Calu3 (cell line): ENCODE data around the gene G3BP2. TPM values are rescaled to one million over a fixed set of nuclear protein-coding genes. Genes with fewer than 3 reads are reported as not detected.

ENCODE experiments used
- BruUV-seq: library from RNA; stranded (reverse); fragments of 400-500 nt; replicated peaks from 2 replicates; lab custom pipeline; 2021; lab: Mats Ljungman, UMichigan
- CTCF ChIA-PET: fragments of 300-600 bp; sonication (Branson Sonifier 250); formaldehyde crosslinking; loops from one replicate; lab custom pipeline; 2022; ENCODE audit warnings: antibody characterized with exemption; lab: Charles Lee
- DNase-seq: peaks from one replicate; pipeline ENCODE4 v3.0.0; 2022
- H3K27ac Mint-ChIP-seq: one replicate; pipeline ENCODE4 v1.8.0; 2022; ENCODE audit warnings: mixed read lengths; ENCODE audit not compliant: unreplicated experiment
- H3K27me3 Mint-ChIP-seq: one replicate; pipeline ENCODE4 v1.8.0; 2022; ENCODE audit warnings: mixed read lengths; ENCODE audit not compliant: unreplicated experiment
- H3K36me3 Mint-ChIP-seq: one replicate; pipeline ENCODE4 v1.8.0; 2022; ENCODE audit warnings: mild to moderate bottlenecking, moderate library complexity, mixed read lengths; ENCODE audit not compliant: insufficient read depth, unreplicated experiment
- H3K4me1 Mint-ChIP-seq: one replicate; pipeline ENCODE4 v1.8.0; 2022; ENCODE audit warnings: mild to moderate bottlenecking, low read depth, mixed read lengths; ENCODE audit not compliant: unreplicated experiment
- H3K4me3 Mint-ChIP-seq: one replicate; pipeline ENCODE4 v1.8.0; 2022; ENCODE audit warnings: mild to moderate bottlenecking, low read depth, moderate library complexity, mixed read lengths; ENCODE audit not compliant: unreplicated experiment
- H3K9me3 Mint-ChIP-seq: one replicate; pipeline ENCODE4 v1.8.0; 2022; ENCODE audit warnings: low read depth, mixed read lengths; ENCODE audit not compliant: unreplicated experiment
- CTCF ChIP-seq: fragments of 200-600 bp; IDR thresholded peaks from one replicate; pipeline ENCODE4 v1.8.0; 2022; ENCODE audit warnings: antibody characterized with exemption; ENCODE audit not compliant: unreplicated experiment
- intact Hi-C: fragments of 100-400 bp; cut with micrococcal nuclease; formaldehyde crosslinking; loops from one replicate; pipeline ENCODE4 v1.10.0; 2022; ENCODE audit not compliant: unreplicated experiment
- total RNA-seq: library from RNA; stranded (reverse); gene quantifications from 2 replicates; pipeline ENCODE4 v1.2.3, GENCODE V29; 2022

The G3BP2 gene
- total RNA-seq, 1 experiment from 2014 or later: 128 TPM

- CTCF ChIA-PET: no interaction called here
- Mint-ChIP-seq H3K9me3 (no peaks in the 10 kb centered on the region), H3K27ac (no peak overlapping the region), H3K36me3 (peaks cover 28% of the 10 kb centered on the region), H3K4me3 (no peak overlapping the region), H3K4me1 (peaks cover 13% of the 10 kb centered on the region), H3K27me3 (no peaks in the 10 kb centered on the region)
- DNase-seq: no peak
- intact Hi-C loops: loop anchor here (10.0 kb wide), 1 partner anchor 189 kb away; no protein-coding TSS in a partner anchor
- BruUV-seq: no TSS peak
- no peak for TF ChIP-seq CTCF
Measured at GRCh38 chr4:75655562-75655961, 17.6 kb downstream of the G3BP2 start.

- H3K4me1 Mint-ChIP-seq: peaks cover 13% of the 10 kb centered on the region
- no peak overlapping the region for H3K27ac Mint-ChIP-seq
- H3K36me3 Mint-ChIP-seq: peaks cover 28% of the 10 kb centered on the region
- BruUV-seq: no TSS peak
- TF ChIP-seq CTCF: no peak
- CTCF ChIA-PET: no interaction called here
- no peak overlapping the region for H3K4me3 Mint-ChIP-seq
- no peak for DNase-seq
- intact Hi-C loops: loop anchor here (5.0 to 10.0 kb wide), 2 partner anchors 67 to 190 kb away; partner anchors contain the start of gene USO1
- H3K9me3 Mint-ChIP-seq: no peaks in the 10 kb centered on the region
- no peaks in the 10 kb centered on the region for H3K27me3 Mint-ChIP-seq
Measured at GRCh38 chr4:75654905-75655304, 18.3 kb downstream of the G3BP2 start.

- DNase-seq: no peak
- H3K36me3 Mint-ChIP-seq: peaks cover 28% of the 10 kb centered on the region
Measured at GRCh38 chr4:75653845-75654503, 19.2 kb downstream of the G3BP2 start.

GRCh38 chr4:75644095-75644494, 29.1 kb downstream of the G3BP2 start:
- no peaks in the 10 kb centered on the region for H3K9me3 Mint-ChIP-seq
- CTCF ChIA-PET: no interaction called here
- no TSS peak for BruUV-seq
- no peak for DNase-seq
- H3K4me1 Mint-ChIP-seq: no peaks in the 10 kb centered on the region
- intact Hi-C loops: no loop called here
- no peak for TF ChIP-seq CTCF
- H3K36me3 Mint-ChIP-seq: peaks cover 55% of the 10 kb centered on the region
- H3K27ac Mint-ChIP-seq: no peak overlapping the region
- no peak overlapping the region for H3K4me3 Mint-ChIP-seq
- no peaks in the 10 kb centered on the region for H3K27me3 Mint-ChIP-seq

More at GRCh38 chr4:75653845-75654503, 19.2 kb downstream of the G3BP2 start:
- peaks cover 13% of the 10 kb centered on the region for H3K4me1 Mint-ChIP-seq
- intact Hi-C loops: loop anchor here (5.0 to 10.0 kb wide), 2 partner anchors 68 to 191 kb away; partner anchors contain the start of gene USO1
- CTCF ChIA-PET: no interaction called here
- H3K27me3 Mint-ChIP-seq: no peaks in the 10 kb centered on the region
- BruUV-seq: no TSS peak
- H3K9me3 Mint-ChIP-seq: no peaks in the 10 kb centered on the region
- H3K27ac Mint-ChIP-seq: no peak overlapping the region
- H3K4me3 Mint-ChIP-seq: no peak overlapping the region
- peak; percentile 26 for TF ChIP-seq CTCF
